ENCODE measurements around the gene PMP22.

PMP22 gene

DNA sequence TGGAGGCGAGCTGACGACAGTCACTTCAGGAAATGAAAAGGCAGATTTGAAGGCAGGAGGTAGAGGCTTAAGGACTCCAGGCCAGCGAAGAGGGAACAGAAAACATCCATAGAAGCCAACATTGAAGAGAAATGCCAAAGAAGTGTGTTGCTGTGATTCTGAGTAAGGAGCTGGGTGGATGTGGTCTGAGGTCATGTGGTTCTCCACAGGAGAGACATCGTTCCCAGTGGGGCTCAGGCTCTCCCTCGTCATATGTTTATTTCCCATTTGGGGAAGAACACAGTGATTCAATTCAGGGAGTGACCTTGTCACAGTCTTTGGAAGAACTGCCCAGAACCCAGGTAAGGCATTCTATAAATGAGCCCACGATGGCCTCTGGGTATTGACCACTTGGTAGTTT lies 6.6 kb upstream of the PMP22 start:
- Histone ChIP-seq H2BK15ac (ENCODE audit: low read depth, poor library complexity, severe bottlenecking) (no peak overlapping the region), H3K4me3 (ENCODE audit: insufficient read depth in 1 of 2, low read depth in 1 of 2, low read length in 2 of 2) (no peak overlapping the region), H3K18ac (ENCODE audit: low read depth in 1 of 2, low read length in 2 of 2) (no peak overlapping the region), H3K9ac (ENCODE audit: low read length) (peak overlapping the region; percentile 65), H2BK12ac (ENCODE audit: low read length in 2 of 2) (peak overlapping the region in 1 of 2 experiments; percentile 45), H3K27me3 (ENCODE audit: control insufficient read depth in 1 of 2, insufficient read depth in 1 of 2, low read length in 2 of 2) (no peaks in the 10 kb centered on the region), H3K4ac (ENCODE audit: low read depth in 1 of 2, low read length in 2 of 2) (peak overlapping the region in 1 of 2 experiments; percentile 29), H3K14ac (ENCODE audit: low read length in 2 of 2) (no peak overlapping the region), H3K36me3 (ENCODE audit: control insufficient read depth in 1 of 2, insufficient read depth in 2 of 2, low read depth in 1 of 2, low read length in 2 of 2) (no peaks in the 10 kb centered on the region), H2BK5ac (ENCODE audit: low read depth, low read length, poor library complexity, severe bottlenecking) (no peak overlapping the region), H3K4me2 (ENCODE audit: low read length, poor library complexity, severe bottlenecking) (no peak overlapping the region), H4K8ac (ENCODE audit: low read length) (no peak overlapping the region), H3K23ac (ENCODE audit: low read length in 2 of 2) (no peak overlapping the region), H4K91ac (ENCODE audit: low read length) (no peak overlapping the region), H3K9me3 (ENCODE audit: control insufficient read depth, low read length) (no peaks in the 10 kb centered on the region), H3K4me1 (ENCODE audit: control insufficient read depth, insufficient read depth, low read depth, low read length) (peaks cover 13% of the 10 kb centered on the region), H3K79me1 (replicated peaks; ENCODE audit: low read length, poor library complexity, severe bottlenecking) (no peaks in the 10 kb centered on the region), H3K27ac (ENCODE audit: low read length, poor library complexity, severe bottlenecking) (no peak overlapping the region), H2AK5ac (ENCODE audit: low read length, severe bottlenecking) (peak overlapping the region; percentile 54), H2AFZ (ENCODE audit: low read depth, low read length) (no peak overlapping the region), H2BK120ac (ENCODE audit: low read depth, low read length) (no peak overlapping the region)
- 86% methylated on average over 6 of the region's 6 CpGs for WGBS
- peak; percentile 43 for DNase-seq

DNA sequence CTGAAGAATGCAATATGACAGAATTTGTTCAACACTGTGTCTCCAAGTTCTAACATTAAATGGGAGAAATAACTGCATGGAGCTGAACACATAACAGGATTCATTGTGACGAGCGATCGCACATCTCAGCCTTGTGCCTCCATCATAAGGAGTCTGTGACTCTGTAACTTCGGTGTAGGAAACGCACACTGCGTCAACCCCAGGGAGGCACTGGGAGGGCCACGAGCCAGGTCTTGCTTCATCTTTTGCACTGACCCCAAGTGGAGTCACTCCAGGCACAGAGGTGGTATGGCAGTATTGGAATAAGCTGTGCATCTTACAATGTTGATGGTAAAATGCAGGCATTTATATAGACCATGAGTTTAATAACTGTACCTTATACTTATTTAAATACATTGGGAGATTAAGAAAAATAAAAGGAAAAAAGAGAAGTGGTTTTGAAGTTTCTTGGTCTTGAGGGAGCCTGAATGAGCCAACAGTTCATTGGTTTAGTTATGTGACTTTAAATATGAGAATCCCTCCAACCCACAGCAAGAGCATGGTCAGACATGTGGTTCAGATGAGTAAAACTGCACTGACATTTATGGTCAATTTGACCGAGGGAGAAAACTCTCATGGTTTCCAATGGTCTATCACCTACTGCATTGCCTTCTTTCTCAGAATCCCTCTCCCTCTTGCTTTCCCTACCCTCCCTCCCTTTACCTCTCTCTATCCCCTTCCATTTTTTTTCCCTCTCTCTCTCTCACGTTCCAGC lies 5.7 kb upstream of the PMP22 start:
- Histone ChIP-seq H4K91ac (ENCODE audit: low read length) (no peak overlapping the region), H2BK120ac (ENCODE audit: low read depth, low read length) (no peak overlapping the region), H3K18ac (ENCODE audit: low read depth in 1 of 2, low read length in 2 of 2) (peak overlapping the region in 1 of 2 experiments; percentile 18), H3K4me1 (ENCODE audit: control insufficient read depth, insufficient read depth, low read depth, low read length) (peaks cover 10% of the 10 kb centered on the region), H2BK12ac (ENCODE audit: low read length in 2 of 2) (peak overlapping the region in 1 of 2 experiments; percentile 23), H2BK5ac (ENCODE audit: low read depth, low read length, poor library complexity, severe bottlenecking) (no peak overlapping the region), H3K79me1 (replicated peaks; ENCODE audit: low read length, poor library complexity, severe bottlenecking) (no peaks in the 10 kb centered on the region), H3K23ac (ENCODE audit: low read length in 2 of 2) (no peak overlapping the region), H3K4me2 (ENCODE audit: low read length, poor library complexity, severe bottlenecking) (no peak overlapping the region), H3K9me3 (ENCODE audit: control insufficient read depth, low read length) (no peaks in the 10 kb centered on the region), H3K14ac (ENCODE audit: low read length in 2 of 2) (no peak overlapping the region), H2BK15ac (ENCODE audit: low read depth, poor library complexity, severe bottlenecking) (no peak overlapping the region), H3K36me3 (ENCODE audit: control insufficient read depth in 1 of 2, insufficient read depth in 2 of 2, low read depth in 1 of 2, low read length in 2 of 2) (no peaks in the 10 kb centered on the region), H3K9ac (ENCODE audit: low read length) (peak overlapping the region; percentile 39), H3K27ac (ENCODE audit: low read length, poor library complexity, severe bottlenecking) (no peak overlapping the region), H3K4me3 (ENCODE audit: insufficient read depth in 1 of 2, low read depth in 1 of 2, low read length in 2 of 2) (peak overlapping the region in 1 of 2 experiments; percentile 43), H2AK5ac (ENCODE audit: low read length, severe bottlenecking) (no peak overlapping the region), H4K8ac (ENCODE audit: low read length) (no peak overlapping the region), H3K27me3 (ENCODE audit: control insufficient read depth in 1 of 2, insufficient read depth in 1 of 2, low read length in 2 of 2) (no peaks in the 10 kb centered on the region), H3K4ac (ENCODE audit: low read depth in 1 of 2, low read length in 2 of 2) (no peak overlapping the region), H2AFZ (ENCODE audit: low read depth, low read length) (no peak overlapping the region)
- no peak for DNase-seq
- WGBS, result 97% methylated on average over 9 of the region's 9 CpGs

DNA sequence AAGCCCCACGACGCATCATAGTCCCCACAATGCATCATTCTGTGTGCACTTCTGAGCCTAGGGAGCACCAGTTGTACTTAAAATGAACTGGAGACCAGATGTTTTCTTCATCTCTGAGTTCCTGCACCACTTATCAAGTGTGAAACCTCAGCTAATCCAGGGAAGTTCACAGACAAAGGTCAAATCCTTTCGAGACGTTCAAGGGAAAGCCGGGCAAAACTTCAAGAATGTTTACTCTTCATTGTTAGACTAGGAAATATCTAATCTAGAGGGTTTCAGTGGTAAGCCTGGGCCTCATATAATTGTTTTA lies 4.6 kb upstream of the PMP22 start:
- no peak overlapping the region for H2AFZ ChIP-seq (ENCODE audit: low read depth, low read length)
- H3K4me3 ChIP-seq (ENCODE audit: insufficient read depth in 1 of 2, low read depth in 1 of 2, low read length in 2 of 2), result no peak overlapping the region
- no peaks in the 10 kb centered on the region for H3K79me1 ChIP-seq (replicated peaks; ENCODE audit: low read length, poor library complexity, severe bottlenecking)
- H4K8ac ChIP-seq (ENCODE audit: low read length), result no peak overlapping the region
- H2BK5ac ChIP-seq (ENCODE audit: low read depth, low read length, poor library complexity, severe bottlenecking), result no peak overlapping the region
- H3K23ac ChIP-seq (ENCODE audit: low read length in 2 of 2), result no peak overlapping the region
- no peak overlapping the region for H2BK120ac ChIP-seq (ENCODE audit: low read depth, low read length)
- no peaks in the 10 kb centered on the region for H3K36me3 ChIP-seq (ENCODE audit: control insufficient read depth in 1 of 2, insufficient read depth in 2 of 2, low read depth in 1 of 2, low read length in 2 of 2)
- no peak overlapping the region for H3K18ac ChIP-seq (ENCODE audit: low read depth in 1 of 2, low read length in 2 of 2)
- H2AK5ac ChIP-seq (ENCODE audit: low read length, severe bottlenecking), result no peak overlapping the region
- no peak overlapping the region for H3K4me2 ChIP-seq (ENCODE audit: low read length, poor library complexity, severe bottlenecking)
- no peak overlapping the region for H4K91ac ChIP-seq (ENCODE audit: low read length)
- H3K27ac ChIP-seq (ENCODE audit: low read length, poor library complexity, severe bottlenecking), result no peak overlapping the region
- H3K4ac ChIP-seq (ENCODE audit: low read depth in 1 of 2, low read length in 2 of 2), result no peak overlapping the region
- peaks cover 10% of the 10 kb centered on the region for H3K4me1 ChIP-seq (ENCODE audit: control insufficient read depth, insufficient read depth, low read depth, low read length)
- H2BK12ac ChIP-seq (ENCODE audit: low read length in 2 of 2), result no peak overlapping the region
- H3K9ac ChIP-seq (ENCODE audit: low read length), result no peak overlapping the region
- no peaks in the 10 kb centered on the region for H3K9me3 ChIP-seq (ENCODE audit: control insufficient read depth, low read length)
- 18% methylated on average over 3 of the region's 5 CpGs for WGBS
- no peak for DNase-seq
- H2BK15ac ChIP-seq (ENCODE audit: low read depth, poor library complexity, severe bottlenecking), result no peak overlapping the region
- H3K27me3 ChIP-seq (ENCODE audit: control insufficient read depth in 1 of 2, insufficient read depth in 1 of 2, low read length in 2 of 2), result no peaks in the 10 kb centered on the region
- no peak overlapping the region for H3K14ac ChIP-seq (ENCODE audit: low read length in 2 of 2)

DNA sequence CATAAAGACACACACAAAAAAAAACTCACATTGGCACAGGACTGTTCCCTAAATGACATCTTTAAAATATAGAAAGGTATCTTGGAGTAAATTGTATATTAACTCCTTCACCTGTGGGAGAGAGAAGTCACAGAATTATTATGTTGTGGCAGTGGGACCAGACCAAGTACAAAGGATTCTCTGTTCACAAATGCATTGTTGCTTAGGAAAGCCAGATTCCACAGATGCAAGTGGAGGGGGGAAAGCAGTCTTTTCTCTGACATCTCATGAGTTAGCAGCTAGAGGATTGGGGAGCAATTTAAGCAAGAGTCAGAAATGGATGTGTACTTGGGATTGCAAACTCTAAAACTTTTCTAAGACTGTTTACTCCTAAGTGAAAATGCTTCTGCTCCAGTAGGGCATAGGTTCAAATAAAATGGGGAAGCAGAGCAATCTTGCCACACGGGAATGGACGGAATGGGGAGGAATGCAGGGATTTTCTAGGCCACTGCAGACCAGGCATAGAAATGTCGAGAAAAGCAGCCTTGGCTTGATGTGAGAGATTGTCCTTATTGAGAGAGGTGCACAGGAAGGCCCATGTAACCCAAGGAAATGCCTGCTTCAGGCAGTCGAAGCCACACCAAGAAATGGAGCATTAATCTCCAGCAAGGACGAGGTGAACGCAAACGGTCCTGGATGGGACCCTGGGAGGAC lies 4.1 kb upstream of the PMP22 start:
- H2BK5ac ChIP-seq (ENCODE audit: low read depth, low read length, poor library complexity, severe bottlenecking), result no peak overlapping the region
- no peaks in the 10 kb centered on the region for H3K79me1 ChIP-seq (replicated peaks; ENCODE audit: low read length, poor library complexity, severe bottlenecking)
- no peak overlapping the region for H2BK120ac ChIP-seq (ENCODE audit: low read depth, low read length)
- H3K4me3 ChIP-seq (ENCODE audit: insufficient read depth in 1 of 2, low read depth in 1 of 2, low read length in 2 of 2), result no peak overlapping the region
- no peak overlapping the region for H3K27ac ChIP-seq (ENCODE audit: low read length, poor library complexity, severe bottlenecking)
- no peak overlapping the region for H2BK12ac ChIP-seq (ENCODE audit: low read length in 2 of 2)
- no peak overlapping the region for H3K14ac ChIP-seq (ENCODE audit: low read length in 2 of 2)
- H3K9ac ChIP-seq (ENCODE audit: low read length), result no peak overlapping the region
- H2BK15ac ChIP-seq (ENCODE audit: low read depth, poor library complexity, severe bottlenecking), result no peak overlapping the region
- no peaks in the 10 kb centered on the region for H3K27me3 ChIP-seq (ENCODE audit: control insufficient read depth in 1 of 2, insufficient read depth in 1 of 2, low read length in 2 of 2)
- no peak overlapping the region for H4K8ac ChIP-seq (ENCODE audit: low read length)
- H2AFZ ChIP-seq (ENCODE audit: low read depth, low read length), result no peak overlapping the region
- no peaks in the 10 kb centered on the region for H3K9me3 ChIP-seq (ENCODE audit: control insufficient read depth, low read length)
- H3K18ac ChIP-seq (ENCODE audit: low read depth in 1 of 2, low read length in 2 of 2), result peak overlapping the region in 1 of 2 experiments; percentile 37
- H2AK5ac ChIP-seq (ENCODE audit: low read length, severe bottlenecking), result no peak overlapping the region
- no peak overlapping the region for H3K23ac ChIP-seq (ENCODE audit: low read length in 2 of 2)
- 72% methylated on average over 7 of the region's 7 CpGs for WGBS
- no peak overlapping the region for H3K4ac ChIP-seq (ENCODE audit: low read depth in 1 of 2, low read length in 2 of 2)
- H4K91ac ChIP-seq (ENCODE audit: low read length), result no peak overlapping the region
- H3K4me1 ChIP-seq (ENCODE audit: control insufficient read depth, insufficient read depth, low read depth, low read length), result peaks cover 10% of the 10 kb centered on the region
- H3K4me2 ChIP-seq (ENCODE audit: low read length, poor library complexity, severe bottlenecking), result no peak overlapping the region
- H3K36me3 ChIP-seq (ENCODE audit: control insufficient read depth in 1 of 2, insufficient read depth in 2 of 2, low read depth in 1 of 2, low read length in 2 of 2), result no peaks in the 10 kb centered on the region
- no peak for DNase-seq

Data from mesenchymal stem cell (in vitro differentiated cells and primary cell).